Left kidney (tissue), 8 donors: ENCODE measurements around the gene RASL12. TPM values are rescaled to one million over a fixed set of nuclear protein-coding genes. Genes with fewer than 3 reads are reported as not detected.
"Not testable (repeated sequence)": the region's sequence is repeated elsewhere in the genome, so short reads cannot be mapped to it uniquely, and the experiment has no call there.

ENCODE experiments used
- DNase-seq: peaks from one replicate; pipeline ENCODE4 v3.0.0-alpha.2; 2013
- long read RNA-seq, 8 donors: transcript quantifications; one replicate each; lab custom pipeline, GENCODE V29; 2026
- polyA plus RNA-seq: library from polyadenylated mRNA; unstranded; fragments of 120-200 nt; gene quantifications from one replicate; pipeline ENCODE4 v1.2.1, GENCODE V29; 2013; ENCODE audit not compliant: insufficient read length

RASL12 gene, protein sequence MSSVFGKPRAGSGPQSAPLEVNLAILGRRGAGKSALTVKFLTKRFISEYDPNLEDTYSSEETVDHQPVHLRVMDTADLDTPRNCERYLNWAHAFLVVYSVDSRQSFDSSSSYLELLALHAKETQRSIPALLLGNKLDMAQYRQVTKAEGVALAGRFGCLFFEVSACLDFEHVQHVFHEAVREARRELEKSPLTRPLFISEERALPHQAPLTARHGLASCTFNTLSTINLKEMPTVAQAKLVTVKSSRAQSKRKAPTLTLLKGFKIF
- polyA plus RNA-seq = 6.1 TPM
- long read RNA-seq, donor 1, partial matches to known transcripts = 0 of 3 reads
- long read RNA-seq, donor 1, other reads (novel, unspliced or antisense) = 0 of 3 reads
- long read RNA-seq, donor 2, transcript RASL12-201 (5 exons, 2,640 nt) = major isoform, 5 of 5 reads
- long read RNA-seq, donor 2, partial matches to known transcripts = 0 of 5 reads
- long read RNA-seq, donor 2, other reads (novel, unspliced or antisense) = 0 of 5 reads
- long read RNA-seq, donor 3, partial matches to known transcripts = 0 of 2 reads
- long read RNA-seq, donor 3, other reads (novel, unspliced or antisense) = 0 of 2 reads
- long read RNA-seq, donor 4 = 0 reads
- long read RNA-seq, donor 5, partial matches to known transcripts = 0 of 5 reads
- long read RNA-seq, donor 5, other reads (novel, unspliced or antisense) = 0 of 5 reads
- long read RNA-seq, donor 6, partial matches to known transcripts = 0 of 5 reads
- long read RNA-seq, donor 6, other reads (novel, unspliced or antisense) = 0 of 5 reads
- long read RNA-seq, donor 7, transcript RASL12-201 (5 exons, 2,640 nt) = major isoform, 6 of 6 reads
- long read RNA-seq, donor 7, partial matches to known transcripts = 0 of 6 reads
- long read RNA-seq, donor 7, other reads (novel, unspliced or antisense) = 0 of 6 reads
- long read RNA-seq, donor 8, partial matches to known transcripts = 0 of 1 reads
- long read RNA-seq, donor 8, other reads (novel, unspliced or antisense) = 0 of 1 reads

DNA sequence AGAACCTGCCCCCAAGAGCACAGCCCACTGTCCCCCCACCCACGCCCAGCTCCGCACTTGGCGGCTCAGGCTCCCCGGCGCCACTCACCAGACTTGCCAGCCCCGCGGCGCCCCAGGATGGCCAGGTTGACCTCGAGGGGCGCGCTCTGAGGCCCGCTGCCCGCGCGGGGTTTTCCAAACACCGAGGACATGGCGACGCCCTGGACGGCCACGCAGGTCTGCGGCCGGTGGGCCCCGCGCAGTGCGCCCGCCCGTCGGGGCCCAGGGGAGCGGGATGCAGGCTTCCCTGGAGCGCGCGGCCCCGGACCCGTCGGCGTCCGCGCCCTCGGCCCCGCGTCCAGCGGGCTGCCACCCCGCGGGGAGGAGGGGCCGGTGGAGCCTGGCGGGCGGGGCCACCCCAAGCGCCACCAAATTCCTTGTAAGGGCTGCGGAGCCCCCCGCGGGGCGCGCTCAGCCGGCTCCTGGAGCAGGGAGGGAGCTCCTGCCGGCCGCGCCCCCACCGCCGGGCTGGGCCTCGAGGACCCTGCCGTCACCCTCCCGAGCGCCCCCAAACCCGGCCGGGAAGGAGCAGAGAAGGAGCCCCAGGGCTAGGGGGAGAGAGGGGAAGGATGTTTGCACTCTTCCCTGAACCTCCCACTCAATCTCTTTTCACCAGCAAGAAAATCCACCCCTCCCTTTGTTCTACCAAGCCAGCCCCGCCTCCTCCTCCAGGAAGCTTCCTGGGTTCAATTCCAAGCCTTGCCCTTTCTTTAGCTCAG, at the start of gene RASL12:
Gene RASL12, minus strand, starts transcription at position 347 of the 758 bp plus-strand sequence. Its CDS starts 156 bp downstream, at position 191.
- no peak for DNase-seq

DNA sequence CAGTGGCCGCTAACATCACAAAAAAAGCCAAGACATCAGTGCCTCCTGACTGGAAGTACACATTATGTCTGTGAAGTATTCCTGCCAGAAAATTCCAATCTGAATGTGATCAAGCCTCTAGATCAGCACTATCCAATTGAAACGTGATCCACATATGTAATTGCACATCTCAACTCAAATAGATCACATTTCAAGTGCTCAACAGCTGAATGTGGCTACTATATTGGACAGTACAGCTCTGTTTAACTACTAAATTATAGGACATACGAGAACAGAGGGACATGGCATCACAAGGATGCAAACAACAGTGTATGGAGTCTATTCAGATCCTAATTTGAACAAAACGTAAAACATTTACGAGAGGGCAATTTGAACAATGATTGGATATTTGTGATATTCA, 47.8 kb upstream of the RASL12 start:
- DNase-seq = no peak

DNA sequence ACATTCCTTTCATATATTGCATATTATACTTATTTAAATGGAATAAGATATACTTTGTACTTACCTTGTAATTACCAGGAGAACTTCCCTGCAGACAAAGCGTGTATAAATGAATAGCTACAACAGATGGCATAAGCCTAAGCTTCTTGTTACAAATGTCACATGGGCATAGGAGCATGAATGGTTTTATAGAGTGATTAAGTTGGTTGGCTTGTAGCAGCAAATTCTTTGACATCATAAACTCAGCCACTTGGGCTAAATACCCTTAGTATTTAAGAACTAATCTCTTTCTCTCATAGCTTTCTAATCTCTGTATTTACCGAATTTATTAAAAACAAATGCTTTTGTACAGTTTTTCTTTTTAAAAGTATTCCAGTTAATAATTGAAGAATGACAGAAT, 47.3 kb upstream of the RASL12 start, which contains the start of gene UBAP1L:
Gene UBAP1L, minus strand, starts transcription at position 115 of the 400 bp plus-strand sequence. CDS start 8,985 bp downstream, outside the sequence.
- no peak for DNase-seq

DNA sequence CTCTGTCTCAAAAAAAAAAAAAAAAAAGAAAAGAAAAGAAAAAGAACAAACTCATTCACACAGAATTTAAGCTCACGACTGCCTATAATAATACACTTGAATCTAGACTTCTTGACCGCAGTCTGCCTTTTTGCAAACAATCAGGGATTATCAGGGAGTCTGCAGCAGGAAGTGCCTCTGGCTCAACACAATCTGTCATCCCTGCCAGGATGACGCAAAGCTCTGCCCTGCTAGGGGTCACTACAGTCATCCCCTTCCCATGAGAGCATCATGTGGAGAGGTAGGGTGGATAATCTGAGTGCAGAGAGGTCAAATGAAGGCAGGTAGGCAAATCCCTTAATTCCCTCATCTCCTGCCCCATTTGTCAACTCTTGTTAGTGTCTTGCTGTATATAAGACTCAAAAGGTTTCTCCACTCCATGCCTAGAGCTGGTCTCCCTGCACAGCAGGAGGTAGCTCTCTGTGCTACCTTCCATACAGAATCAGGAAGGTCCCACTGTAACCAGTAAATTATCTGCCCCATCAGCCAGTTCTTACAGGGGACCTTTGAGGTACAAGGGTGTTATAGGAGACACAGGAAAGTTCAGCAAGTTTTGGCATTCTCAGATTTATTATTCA, 43.0 kb upstream of the RASL12 start:
- no peak for DNase-seq

DNA sequence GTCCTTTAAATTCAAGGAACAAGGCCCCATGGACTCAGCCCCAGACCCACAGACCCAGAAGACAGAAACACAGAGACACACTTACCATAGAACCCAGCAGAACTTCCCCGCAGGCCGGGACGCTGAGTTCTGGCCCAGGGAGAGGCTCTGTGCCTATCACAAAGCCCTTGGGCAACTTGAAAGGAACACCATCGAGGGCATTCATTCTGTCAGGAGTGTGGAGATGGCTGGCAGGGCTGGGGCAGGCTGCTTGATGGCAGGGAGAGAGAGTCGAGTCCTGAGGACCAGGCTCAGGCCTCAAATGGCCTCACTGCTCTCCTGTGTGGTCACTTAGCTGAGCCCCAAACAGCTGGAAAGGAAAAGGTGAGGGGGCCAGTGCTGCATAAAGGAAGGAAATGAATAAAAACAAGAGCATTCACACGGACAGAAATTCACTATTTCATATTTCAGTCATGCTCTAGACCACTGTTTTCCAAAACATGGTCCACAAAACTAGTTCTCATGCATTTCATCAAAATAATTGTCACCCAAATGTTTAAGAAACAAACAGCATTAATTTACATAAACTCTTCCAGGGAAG, 38.3 kb upstream of the RASL12 start:
- DNase-seq = no peak

DNA sequence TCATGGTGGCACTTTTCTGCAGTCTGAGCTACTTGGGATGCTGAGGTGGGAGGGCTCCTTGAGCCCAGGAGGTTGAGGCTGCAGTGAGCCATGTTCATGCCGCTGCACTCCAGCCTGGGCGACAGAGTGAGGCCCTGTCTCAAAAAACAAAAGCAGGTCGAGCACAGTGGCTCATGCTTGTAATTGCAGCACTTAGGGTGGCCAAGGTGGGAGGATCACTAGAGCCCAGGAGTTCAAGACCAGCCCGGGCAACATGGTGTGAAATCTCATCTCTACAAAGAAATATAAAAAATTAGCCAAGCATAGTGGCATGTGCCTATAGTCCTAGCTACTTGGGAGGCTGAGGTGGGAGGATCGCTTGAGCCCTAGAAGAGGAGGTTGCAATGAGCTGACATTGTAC, 37.2 kb upstream of the RASL12 start:
- DNase-seq = no peak

DNA sequence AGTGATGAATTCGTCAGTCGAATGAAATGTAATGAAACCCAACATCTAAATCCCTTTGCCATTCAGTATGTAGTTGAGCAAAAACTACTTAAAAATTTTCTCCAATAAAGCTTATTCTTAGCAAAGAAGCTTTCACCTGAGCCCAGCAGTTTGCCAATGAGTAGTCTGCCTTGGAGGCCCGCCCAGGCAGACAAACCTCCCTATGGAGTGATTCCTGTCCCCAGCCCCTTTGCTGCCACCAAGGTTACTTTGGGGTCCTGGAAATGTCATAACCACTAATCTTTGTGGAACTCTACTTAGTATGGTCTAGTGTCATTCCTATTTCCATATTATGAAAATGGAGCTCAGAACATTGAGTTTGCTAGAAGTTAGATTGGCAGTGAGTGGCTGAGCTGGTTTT, 35.1 kb upstream of the RASL12 start:
- no peak for DNase-seq

DNA sequence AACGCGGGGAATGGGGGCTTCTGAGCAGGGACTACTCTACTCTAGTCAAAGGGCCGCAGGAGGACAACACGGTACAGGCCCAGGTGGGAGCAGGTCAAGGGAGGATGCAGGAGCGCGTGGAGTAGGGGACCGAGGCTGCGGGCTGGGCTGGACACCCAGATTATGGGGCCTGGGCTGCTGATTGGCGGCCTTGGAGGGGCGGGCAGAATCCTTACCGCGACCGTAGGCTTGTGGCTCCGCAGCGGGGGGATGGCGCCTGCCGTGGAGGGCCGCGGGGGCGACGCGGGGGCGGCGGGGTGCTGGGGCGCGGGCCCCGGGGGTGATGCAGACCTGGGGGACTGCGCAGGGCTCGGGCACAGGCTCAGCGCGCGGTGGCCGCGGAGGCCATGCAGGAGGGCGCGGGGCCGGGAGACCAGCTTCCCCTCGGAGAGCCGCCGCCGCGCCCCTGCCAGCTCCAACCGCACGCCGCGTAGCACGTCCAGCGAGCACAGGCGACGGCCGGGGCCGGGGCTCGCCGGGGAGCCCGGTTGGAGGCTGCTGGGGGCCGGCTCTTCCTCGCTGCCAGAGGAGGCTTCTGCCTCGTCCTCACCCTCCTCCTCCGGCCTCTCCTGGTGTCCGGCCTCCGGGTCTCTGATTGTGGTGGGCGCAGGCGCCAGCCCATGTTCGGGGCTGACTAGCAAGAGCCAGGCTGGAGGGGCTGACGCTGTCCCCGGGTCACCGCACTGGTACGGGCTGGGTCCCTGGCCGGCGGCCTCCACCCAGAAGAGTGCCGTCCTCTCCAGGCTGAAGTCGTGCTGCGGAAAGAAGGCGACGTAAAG, 34.3 kb upstream of the RASL12 start:
- no peak for DNase-seq

DNA sequence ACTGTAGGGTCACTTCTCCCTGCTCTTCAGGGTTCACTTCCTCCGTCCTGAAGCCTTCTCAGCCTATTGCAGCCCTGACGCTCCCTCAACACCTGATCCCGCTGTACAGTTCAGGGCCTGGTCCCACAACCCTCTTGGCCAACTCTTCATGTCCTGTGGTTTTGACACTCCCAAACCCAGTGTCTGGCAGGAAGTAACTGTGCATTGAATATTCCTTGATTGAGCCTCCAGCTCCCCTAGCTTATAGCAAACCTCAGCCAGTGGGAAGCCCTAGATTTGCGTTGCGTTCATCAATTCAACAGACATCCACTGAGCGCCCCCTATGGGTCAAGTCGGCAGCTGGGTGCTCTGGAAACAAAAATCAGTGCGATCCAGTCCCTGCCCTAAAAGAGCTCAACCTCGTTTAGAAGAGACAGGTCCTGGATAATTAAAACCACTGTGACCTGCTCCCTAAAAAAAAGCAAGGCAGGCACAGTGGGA, 33.7 kb upstream of the RASL12 start:
- peak; percentile 84 for DNase-seq

DNA sequence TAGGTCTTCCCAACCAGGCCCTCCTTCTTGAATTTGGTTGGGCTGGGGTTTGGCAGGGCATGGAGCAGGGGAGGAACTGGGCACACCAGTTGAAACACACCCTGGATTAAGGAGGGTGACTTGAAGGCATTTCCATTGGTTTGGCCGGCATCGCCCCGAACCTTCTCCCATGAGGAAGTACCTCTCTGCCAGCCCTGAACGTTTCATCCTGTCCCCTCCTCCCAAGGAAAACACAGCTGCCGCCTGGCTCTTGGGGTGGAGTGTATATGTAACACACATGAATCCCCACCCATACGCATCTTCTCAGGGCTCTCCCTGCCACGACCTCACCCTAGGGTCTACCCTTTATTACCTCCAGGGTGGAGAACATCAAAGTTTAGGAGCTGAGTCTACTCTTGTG, 32.7 kb upstream of the RASL12 start:
- no peak for DNase-seq

DNA sequence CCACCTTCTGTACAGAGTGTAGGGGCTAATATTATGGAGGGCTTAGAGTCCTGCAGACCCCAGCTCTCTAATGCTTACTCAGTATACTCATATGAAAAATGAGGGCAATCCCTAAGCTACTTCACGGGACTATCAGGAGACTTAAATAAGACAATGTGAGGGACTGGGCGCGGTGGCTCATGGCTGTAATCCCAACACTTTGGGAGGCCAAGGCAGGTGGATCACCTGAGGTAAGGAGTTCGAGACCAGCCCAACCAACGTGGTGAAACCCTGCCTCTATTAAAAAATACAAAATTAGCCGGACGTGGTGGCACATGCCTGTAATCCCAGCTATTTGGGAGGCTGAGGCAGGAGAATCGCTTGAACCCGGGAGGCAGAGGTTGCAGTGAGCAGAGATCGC, 32.0 kb upstream of the RASL12 start:
- DNase-seq = not testable (repeated sequence)

DNA sequence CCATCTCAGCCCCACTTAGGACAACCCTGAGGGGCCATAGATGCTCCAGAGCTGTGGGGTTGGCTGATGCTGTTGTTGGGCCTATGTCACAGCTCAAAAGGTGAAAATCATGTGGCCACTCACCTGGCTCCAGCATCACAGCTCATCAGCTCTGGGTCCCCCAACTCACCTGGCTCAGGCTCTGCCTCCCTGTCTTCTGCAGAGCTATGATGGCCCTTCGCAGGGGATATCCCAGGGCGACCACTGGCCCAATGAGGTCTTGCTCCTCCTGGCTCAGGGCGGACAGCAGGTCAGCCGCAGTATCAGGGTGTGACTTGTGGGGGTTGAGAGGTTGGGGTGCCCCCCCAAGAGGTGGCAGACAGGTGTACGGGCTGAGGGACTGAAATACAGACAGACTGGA, 31.5 kb upstream of the RASL12 start:
- DNase-seq = no peak

DNA sequence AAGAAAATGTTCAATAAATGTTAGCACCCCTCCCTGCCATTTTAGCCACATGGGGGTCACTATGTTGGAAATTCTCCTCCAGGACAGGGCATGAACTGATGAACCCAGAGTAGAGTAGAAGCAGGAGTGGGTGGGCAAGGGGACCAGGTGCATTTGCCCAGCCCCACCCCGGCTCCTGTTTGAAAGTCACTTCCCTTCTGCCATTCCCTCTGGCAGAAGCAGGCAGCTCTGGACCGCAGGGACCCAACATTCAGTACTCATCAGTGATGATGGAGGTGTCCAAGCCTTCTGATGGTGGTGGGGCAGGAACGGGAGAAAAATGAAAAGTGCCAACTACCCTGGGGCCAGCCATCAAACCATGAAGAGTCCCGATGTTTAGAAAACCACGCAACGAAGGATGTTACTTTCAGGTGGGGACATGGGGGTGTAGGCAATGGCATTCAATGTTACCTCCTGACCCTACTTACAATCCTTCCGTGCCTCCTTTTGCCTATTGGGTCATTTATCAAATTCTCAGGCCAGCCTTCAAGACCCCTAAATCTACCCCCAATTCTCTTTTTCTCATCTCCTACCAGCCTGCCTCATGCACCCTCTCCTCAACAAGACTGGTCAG, 30.0 kb upstream of the RASL12 start:
- DNase-seq = no peak

DNA sequence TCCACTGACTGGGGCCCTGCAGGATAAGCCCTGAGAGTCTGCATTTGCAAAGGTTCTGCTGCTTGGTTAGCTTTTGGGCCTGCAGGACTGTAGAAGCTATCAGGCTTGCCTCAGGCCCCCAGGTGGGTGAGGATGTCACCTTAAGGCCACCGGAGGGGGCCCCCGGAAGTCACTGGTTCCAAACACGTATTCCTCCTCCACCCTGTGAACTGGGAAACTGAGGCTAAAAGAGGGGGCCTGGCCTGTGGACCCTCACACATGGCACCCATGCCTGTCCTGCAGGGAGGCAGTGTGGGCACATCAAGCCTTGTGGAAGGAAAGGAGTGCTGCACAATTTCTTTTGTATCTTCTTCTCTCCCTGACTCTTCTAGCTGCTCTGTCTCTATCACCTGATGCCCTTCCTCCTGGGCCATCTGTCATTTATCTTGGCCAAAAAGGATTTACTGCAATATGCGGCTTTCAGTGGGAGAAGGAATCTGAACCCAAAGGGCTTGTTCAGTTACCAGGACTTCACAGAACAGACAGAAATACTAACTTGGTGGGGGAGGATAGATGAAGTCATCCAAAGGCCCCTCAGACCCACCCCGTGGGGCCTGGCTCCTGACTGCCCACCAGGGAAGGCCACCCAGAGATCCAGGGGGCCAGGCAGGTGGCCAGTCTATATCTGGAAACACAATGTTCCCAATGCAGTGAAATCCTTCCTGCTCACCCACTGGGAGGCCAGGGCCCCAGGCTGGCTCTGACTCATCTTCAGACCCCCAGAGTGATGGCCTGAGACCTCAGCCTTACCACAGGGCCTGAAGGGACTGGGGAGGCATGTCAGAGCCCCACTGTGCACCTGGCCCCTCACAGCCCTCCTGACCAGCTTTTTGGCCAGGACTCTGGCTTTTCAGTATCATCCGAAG, 28.9 kb upstream of the RASL12 start:
- no peak for DNase-seq

DNA sequence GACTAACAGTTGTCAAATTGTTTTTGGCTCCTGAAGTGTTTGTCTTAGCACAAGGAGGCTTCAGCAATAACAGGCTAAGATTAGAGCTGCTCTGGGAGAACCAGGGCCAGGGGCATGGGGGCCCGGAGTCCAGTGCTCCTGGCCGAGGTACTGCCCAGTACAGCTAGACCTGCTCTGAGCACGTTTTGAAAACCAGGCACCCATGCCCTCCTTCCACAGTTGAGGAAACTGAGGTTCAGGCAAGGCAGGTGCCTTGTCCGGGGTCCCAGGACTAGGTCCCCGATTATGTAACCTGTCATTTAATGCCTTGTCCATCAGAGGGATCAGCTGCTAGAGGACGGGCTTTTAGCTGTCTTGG, 27.9 kb upstream of the RASL12 start:
- DNase-seq = no peak

DNA sequence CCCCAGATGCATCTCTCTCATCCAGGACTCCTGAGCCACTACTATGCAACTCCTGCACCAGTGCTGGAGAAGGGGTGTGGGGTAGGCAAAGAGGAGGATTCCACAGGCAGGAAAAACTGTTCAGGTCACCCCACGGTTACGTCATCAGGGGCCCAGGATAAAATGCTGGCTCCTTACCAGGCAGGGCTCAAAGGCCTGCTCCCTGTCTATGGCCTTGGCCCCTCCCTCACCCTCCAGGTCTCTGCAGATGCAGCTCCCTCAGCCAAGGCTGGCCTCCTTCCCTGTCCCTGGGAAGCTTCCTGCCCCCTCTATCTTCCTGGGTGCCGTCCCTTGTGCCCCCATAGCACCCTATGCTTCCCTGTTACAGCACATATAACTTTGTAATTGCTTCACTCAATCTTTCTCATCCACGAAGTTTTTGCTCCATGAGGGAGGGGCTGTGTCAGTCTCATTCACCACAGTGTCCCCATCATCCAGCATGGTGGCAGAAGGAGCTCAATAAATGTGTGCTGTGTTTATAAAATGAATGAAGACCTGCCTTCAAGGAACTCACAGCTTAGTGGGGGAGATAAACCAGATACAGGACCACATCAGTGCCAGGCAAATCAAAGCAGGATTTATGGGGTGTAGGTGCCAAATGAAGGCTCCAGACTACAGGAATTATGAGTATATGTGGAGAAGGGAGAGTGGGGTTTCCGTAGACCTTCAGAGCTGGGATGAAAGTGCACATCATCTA, 27.4 kb upstream of the RASL12 start:
- no peak for DNase-seq

DNA sequence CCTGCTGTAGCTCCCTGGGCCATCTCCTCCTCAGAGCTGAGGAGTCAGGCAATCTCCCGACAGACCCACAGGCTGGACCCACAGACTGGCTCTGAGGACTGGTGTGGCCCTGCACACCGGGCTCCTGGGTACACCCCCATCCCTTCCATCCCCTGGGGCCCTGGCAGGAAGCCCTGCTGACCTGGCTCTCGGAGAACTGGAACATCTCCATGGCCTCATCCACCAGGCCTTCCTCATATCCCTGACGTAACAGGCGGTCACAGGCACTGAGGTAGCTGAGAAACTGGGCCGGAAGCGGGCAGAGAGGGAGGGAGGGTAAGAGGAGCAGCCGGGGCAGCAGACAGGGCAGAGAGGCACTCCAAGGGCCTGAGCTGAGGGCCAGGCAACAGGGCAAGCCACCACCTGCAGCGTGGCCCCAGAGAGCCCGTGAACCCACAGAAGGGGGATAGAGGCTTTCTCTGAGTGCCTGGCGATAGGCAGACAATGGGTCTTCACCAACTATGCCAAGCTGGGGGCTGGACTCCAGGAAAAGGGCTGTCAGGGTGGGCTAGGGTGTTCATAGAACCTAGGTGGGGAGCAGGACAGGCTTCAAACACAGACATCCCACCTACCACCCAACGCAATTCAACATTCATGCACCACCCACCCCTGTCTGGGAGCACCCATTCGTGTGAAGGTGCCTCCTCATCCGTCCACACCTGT, 26.7 kb upstream of the RASL12 start:
- DNase-seq = no peak
